Measurements from ENCODE around the gene SFTPA1. TPM values are rescaled to one million over a fixed set of nuclear protein-coding genes. Genes with fewer than 3 reads are reported as not detected.
"Not testable (repeated sequence)": the region's sequence is repeated elsewhere in the genome, so short reads cannot be mapped to it uniquely, and the experiment has no call there.

Gene SFTPA1
- total RNA-seq, 2 donors from 2014 or later = not detected

DNA sequence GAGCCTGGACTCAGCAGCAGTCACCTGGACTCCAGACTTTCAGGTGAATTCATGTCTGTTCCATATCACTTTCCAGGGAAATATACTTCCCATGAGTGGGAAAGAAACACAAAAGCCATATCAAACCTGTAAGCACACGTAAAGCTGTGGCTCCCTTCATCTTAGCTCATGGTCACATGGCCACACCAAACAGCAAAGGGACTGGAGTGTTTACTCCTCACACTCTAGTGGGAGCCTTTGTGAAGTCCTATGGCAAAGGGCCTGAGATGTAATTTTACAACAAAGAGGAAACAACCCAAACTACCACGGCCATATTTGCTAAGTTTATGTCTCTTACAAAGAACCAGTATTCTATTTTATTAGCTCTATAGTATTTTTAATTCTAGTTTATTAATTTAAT, 16.3 kb downstream of the SFTPA1 start:
- DNase-seq (ENCODE audit: low spot score) = no peak
- no peaks in the 10 kb centered on the region for H3K36me3 ChIP-seq
- H3K27me3 ChIP-seq = no peaks in the 10 kb centered on the region
- H3K9me3 ChIP-seq = peaks cover 0 to 18% of the 10 kb centered on the region in 2 donors
- no peak overlapping the region for H3K4me3 ChIP-seq
- H3K4me1 ChIP-seq = no peaks in the 10 kb centered on the region
- TF ChIP-seq, protein P1, sequence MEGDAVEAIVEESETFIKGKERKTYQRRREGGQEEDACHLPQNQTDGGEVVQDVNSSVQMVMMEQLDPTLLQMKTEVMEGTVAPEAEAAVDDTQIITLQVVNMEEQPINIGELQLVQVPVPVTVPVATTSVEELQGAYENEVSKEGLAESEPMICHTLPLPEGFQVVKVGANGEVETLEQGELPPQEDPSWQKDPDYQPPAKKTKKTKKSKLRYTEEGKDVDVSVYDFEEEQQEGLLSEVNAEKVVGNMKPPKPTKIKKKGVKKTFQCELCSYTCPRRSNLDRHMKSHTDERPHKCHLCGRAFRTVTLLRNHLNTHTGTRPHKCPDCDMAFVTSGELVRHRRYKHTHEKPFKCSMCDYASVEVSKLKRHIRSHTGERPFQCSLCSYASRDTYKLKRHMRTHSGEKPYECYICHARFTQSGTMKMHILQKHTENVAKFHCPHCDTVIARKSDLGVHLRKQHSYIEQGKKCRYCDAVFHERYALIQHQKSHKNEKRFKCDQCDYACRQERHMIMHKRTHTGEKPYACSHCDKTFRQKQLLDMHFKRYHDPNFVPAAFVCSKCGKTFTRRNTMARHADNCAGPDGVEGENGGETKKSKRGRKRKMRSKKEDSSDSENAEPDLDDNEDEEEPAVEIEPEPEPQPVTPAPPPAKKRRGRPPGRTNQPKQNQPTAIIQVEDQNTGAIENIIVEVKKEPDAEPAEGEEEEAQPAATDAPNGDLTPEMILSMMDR (IDR thresholded peaks at IDR 0.05) = no peak
- H3K27ac ChIP-seq = no peak overlapping the region

DNA sequence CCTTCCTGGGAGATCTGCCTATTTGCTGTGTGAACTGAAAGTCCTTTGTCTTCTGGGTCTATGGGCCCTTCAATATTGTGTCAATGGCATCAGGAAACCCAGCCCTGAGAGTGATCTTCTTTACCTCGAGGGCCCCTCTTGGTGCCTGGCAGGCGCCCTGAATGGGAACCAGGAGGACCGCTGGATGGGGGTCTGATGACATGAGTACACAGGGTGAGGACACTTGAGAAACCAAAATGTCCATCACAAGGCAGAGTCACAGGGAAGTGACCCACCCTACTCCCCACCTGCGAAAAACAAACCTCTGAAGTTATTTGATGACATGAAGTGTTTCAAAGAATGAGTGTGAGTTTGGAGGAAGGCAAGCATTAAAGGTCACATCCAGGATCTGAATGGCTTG, 17.3 kb downstream of the SFTPA1 start:
- Histone ChIP-seq H3K27me3 (no peaks in the 10 kb centered on the region), H3K36me3 (no peaks in the 10 kb centered on the region), H3K4me1 (no peaks in the 10 kb centered on the region), H3K4me3 (no peak overlapping the region), H3K27ac (no peak overlapping the region), H3K9me3 (peaks cover 0 to 18% of the 10 kb centered on the region in 2 donors)
- no peak for DNase-seq (ENCODE audit: low spot score)
- TF ChIP-seq, protein P1 (IDR thresholded peaks at IDR 0.05) = no peak

DNA sequence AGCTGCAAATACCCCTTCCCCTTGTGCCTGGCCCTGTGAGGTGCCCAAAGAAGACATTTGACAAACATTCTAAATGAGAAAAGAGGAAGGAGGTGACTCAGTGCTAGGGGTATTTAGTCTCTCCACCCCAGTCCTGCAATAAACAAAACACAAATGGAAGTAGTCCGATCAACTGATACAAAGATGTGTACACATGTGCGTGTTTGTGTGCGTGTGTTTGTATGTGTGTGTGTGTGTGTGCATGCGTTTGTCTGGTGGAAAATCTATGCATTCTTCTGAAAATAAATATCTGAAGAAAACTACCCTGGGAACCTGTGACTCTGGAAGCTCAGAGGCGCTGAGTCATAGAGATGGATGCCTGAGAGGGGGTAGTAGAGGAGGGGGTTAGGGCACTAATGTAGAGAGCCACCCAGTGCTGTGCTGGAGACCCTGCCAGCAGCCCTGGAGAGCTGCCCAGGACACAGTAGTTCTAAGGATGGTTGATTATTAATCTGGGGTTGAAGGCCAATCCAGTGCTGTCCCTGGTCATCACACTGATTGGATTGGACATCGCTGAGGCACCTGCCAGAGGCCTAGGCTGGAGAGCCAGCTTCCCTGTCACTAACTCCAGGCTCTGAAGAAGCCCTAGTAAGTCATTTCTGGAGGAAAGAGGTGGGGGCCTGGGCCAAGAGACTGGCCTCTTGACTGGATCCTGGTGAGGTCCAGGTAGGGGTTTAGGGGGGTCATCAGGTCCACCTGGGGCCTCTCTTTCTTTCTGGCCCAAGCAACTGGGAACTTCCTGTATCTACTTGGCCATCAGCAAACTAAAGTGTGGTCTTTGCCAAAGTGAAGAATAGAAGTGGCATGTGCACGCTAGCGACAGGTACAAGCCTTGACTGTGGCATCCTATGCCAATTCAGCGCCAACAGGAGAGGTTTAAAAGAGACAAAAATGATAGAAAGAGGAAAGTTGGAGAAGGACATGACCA, 18.5 kb downstream of the SFTPA1 start:
- TF ChIP-seq, protein P1 (IDR thresholded peaks at IDR 0.05) = no peak
- Histone ChIP-seq H3K4me1 (no peaks in the 10 kb centered on the region), H3K27me3 (no peaks in the 10 kb centered on the region), H3K27ac (no peak overlapping the region), H3K4me3 (no peak overlapping the region), H3K36me3 (no peaks in the 10 kb centered on the region), H3K9me3 (peaks cover 0 to 18% of the 10 kb centered on the region in 2 donors)
- no peak for DNase-seq (ENCODE audit: low spot score)

DNA sequence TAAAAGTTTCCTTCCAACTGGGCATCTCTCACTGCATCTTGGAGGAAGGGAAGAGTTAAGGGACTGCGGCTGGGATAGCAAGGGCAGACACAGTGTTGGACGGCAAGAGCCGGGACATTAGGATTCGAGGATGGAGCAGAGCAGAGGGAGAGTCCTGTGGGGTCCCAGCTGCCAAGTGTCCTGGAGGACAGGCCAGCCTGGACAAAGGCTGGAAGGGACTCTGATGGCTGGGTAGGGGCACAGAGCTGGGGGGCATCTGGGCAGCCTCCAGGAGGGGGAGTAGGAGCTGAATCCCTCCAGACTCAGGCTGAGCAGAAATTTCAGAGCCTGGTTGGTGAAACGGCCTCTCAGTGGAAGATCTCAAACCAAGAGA, 19.2 kb downstream of the SFTPA1 start:
- no peak overlapping the region for H3K27ac ChIP-seq
- TF ChIP-seq, protein P1 (IDR thresholded peaks at IDR 0.05) = no peak
- no peaks in the 10 kb centered on the region for H3K4me1 ChIP-seq
- H3K9me3 ChIP-seq = peaks cover 0 to 18% of the 10 kb centered on the region in 2 donors
- H3K27me3 ChIP-seq = no peaks in the 10 kb centered on the region
- no peak for DNase-seq (ENCODE audit: low spot score)
- no peaks in the 10 kb centered on the region for H3K36me3 ChIP-seq
- H3K4me3 ChIP-seq = no peak overlapping the region

DNA sequence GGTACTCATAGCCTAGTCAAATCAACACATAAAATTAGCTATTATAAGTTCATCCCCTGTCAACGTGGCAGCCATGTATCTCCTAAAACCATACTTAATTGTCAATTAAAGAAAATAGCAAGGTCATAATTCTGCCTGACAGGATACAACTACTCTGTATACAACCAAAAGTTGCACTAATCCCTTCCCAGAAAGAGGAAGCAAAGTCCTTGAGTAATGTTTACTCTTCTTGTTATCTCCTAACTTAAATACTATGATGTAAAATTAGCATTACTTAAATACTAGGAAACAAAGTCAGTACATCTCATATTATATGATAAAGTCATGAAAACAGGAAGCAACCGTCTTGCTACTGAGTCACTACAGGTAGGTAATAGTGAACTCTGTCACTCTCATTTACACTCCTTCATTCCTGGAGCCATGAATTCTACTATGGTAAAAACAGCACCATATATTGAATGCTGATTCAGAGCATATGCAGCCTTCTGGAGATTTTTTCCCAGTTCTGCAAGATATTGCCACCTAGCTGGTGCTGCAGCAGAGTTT, 26.0 kb downstream of the SFTPA1 start:
- not testable (repeated sequence) for H3K27ac ChIP-seq; H3K4me3 ChIP-seq; DNase-seq (ENCODE audit: low spot score); H3K9me3 ChIP-seq; H3K4me1 ChIP-seq; H3K27me3 ChIP-seq; H3K36me3 ChIP-seq

DNA sequence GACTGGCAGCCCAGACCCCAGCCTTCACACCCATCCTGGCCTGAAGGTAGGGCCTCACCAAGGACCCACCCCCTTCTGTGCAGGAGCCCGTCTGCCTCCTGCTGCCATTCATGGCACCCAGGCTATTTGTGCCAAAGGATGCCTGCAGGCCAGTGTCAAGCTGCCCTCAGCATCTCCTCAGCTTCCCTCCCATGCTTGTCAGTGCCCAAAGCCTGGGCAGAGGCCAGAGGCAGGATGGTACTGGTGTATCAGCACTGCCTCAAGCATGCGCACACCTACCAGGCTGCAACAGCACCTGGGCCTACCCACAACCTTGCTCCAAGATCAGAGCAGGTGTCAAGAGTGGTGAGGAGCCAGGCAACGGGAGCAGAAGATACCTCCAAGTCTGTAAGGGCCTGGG, 27.6 kb downstream of the SFTPA1 start:
- TF ChIP-seq, protein P1 (IDR thresholded peaks at IDR 0.05) = no peak
- Histone ChIP-seq H3K27me3 (no peaks in the 10 kb centered on the region), H3K27ac (no peak overlapping the region), H3K36me3 (no peaks in the 10 kb centered on the region), H3K4me3 (no peak overlapping the region), H3K9me3 (no peaks in the 10 kb centered on the region), H3K4me1 (no peaks in the 10 kb centered on the region)
- no peak for DNase-seq (ENCODE audit: low spot score)

DNA sequence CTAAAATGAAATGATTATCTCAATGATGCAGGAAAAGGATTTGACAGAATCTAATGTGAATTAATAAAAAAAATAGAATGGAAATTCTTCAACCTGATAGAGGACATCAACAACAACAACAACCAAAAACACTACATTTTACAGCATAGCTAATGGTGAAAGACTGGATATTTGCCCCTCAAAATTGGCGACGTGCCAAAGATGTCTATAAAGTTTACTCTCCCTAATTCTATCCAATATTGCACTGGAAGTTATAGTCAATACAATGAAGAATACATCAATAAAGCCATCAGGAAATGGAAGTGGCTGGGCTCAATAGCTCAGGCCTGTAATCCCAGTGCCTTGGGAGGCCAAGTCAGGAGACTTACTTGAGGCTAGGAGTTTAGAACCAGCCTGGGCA, 42.0 kb downstream of the SFTPA1 start:
- H3K27ac ChIP-seq; DNase-seq (ENCODE audit: low spot score); H3K9me3 ChIP-seq; H3K36me3 ChIP-seq; H3K4me1 ChIP-seq; H3K4me3 ChIP-seq; H3K27me3 ChIP-seq: not testable (repeated sequence)

DNA sequence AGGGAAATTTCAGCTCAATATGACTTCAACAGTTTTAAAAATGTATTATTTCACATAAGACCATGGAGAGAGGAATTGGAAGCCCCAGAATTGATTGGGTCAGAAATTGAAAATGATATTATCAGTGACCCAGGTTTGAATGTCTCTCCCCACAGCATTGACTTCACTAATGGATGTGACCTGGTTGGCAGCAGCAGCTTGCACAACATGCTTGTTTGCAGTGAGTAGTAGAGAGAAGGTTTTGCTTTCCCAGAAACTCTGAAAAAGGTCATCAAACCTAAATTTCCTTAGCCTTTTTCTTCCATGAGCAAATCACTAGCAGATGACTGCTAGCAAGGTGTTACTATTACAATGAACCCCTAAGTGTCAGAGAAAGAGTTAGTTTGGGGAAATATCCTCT, 52.5 kb downstream of the SFTPA1 start:
- not testable (repeated sequence) for H3K36me3 ChIP-seq; H3K4me1 ChIP-seq; H3K27me3 ChIP-seq; H3K27ac ChIP-seq; DNase-seq (ENCODE audit: low spot score); H3K4me3 ChIP-seq; H3K9me3 ChIP-seq

DNA sequence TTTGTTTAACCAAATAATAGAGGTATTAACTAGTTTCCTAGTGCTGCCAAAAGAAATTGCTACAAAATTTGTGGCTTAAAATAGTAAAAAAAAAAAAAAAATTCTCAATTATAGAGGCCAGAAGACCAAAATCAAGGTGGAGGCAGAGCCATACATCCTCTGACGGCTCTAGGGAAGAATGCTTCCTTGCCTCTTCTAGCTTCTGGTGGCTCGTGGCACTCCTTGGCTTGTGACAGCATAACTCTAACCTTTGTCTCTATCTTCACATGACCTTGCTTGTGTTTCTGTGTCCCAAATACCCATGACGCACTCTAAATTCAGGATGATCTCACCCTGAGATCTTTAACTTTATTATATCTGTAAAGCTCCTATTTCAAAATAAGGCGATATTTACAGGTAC, 53.9 kb downstream of the SFTPA1 start:
- H3K27me3 ChIP-seq; H3K27ac ChIP-seq; H3K4me1 ChIP-seq; H3K36me3 ChIP-seq; DNase-seq (ENCODE audit: low spot score); H3K4me3 ChIP-seq; H3K9me3 ChIP-seq: not testable (repeated sequence)

Data from right atrium auricular region (tissue), 2 donors.